Stimulated activated CD4-positive, alpha-beta T cell treated with anti-CD3 and anti-CD28 coated beads, TNF-alpha, amount 100 ng/mL, for 4 hours (primary cell): ENCODE results near the gene ANLN.
"Not testable (repeated sequence)": the region's sequence is repeated elsewhere in the genome, so short reads cannot be mapped to it uniquely, and the experiment has no call there.

Experiments used
- DNase-seq, 3 experiments: peaks; one replicate each; pipeline ENCODE4 v3.0.0-alpha.2; 2020; ENCODE audit warnings: low read depth in 3 of 3

ANLN gene

DNA sequence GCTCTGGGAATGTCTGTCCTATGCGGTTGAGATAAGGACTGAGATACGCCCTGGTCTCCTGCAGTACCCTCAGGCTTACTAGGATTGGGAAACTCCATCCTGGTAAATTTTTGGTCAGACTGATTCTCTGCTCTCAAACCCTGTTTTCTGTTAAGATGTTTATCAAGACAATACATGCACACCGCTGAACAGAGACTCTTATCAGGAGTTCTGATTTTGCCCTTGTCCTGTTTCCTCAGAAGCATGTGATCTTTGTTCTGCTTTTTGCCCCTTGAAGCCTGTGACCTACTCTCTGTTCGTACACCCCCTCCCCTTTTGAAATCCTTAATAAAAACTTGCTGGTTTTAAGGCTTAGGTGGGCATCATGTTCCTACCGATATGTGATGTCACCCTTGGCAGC lies 76.3 kb downstream of the ANLN start:
- DNase-seq: not testable (repeated sequence)

DNA sequence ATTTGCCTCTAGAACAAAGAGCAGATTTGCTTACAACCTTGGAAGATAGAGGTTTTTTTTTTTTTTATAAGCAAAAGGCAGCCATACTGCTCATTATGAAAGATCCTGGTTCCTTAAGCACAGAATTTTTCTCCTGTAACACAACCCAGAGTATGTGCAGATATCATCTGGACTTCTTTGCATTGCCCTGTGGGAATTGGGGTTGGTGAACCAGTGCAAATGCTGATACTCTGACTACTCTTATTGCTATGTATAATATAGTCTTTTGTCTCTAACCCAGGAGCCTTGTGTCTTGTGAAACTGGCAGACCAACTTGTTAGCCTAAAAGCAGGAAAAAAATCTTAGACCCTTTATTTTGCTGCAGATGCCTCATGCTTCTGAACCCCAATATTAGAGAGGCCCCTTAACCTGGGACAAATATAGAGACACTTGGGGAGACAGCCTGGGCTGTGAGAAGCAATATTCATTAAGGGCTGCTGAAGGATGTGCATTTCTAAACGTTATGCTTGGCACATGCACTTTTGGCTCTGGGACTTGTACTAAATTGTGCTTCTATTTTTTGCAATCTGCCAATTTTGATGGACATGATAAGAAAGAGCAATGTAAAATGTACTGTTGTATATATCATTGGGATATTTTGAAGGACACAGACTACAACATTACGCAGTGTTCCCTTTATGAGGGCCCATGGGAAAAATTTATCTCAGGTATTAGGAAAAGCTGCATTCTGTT lies 78.9 kb downstream of the ANLN start:
- no peak for DNase-seq

DNA sequence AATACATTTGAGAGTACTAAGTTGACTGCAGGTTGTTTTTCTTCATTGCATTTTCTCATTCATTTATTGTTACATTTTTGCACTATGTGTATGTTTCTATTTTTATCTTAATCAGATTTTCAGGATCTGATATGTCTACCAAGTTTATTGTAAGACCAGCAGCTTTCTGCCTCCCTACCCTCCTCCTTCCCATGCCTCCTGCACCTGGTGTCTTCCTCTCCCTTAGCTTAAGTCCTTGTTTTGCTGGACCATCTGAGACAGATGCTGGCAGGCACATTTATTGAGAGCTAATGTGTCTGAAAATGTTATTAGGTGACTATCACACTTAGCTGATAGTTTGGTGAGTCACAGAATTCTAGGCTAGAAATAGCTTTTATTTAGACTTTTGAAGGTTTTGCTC lies 79.6 kb downstream of the ANLN start:
- DNase-seq: no peak

DNA sequence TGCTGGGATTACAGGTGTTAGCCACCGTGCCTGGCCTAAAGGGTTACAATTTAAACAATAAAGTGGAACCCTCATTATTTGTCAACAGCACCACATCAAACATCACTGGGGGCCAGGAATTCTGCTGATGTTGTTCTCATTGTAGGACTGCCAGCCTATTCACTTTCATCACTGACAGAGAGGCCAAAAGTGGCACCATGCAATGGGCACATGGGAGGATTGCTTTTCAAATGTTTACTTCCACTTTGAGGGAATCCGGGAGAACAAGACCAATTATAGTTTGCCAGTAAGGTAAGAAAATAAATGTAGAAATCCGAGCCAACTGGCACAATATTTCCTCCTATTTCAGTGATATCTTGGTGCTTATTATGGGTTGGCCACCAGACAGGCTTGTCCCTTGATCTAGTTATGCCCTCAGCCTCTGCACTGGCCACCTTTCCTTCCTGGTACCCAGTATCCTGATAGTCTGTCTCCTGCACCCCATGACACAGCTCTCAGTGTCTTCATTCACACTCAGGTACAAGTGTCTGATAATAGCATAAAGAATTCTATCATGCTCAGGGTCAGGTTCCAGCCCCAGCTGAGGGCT lies 82.6 kb downstream of the ANLN start:
- DNase-seq: no peak

DNA sequence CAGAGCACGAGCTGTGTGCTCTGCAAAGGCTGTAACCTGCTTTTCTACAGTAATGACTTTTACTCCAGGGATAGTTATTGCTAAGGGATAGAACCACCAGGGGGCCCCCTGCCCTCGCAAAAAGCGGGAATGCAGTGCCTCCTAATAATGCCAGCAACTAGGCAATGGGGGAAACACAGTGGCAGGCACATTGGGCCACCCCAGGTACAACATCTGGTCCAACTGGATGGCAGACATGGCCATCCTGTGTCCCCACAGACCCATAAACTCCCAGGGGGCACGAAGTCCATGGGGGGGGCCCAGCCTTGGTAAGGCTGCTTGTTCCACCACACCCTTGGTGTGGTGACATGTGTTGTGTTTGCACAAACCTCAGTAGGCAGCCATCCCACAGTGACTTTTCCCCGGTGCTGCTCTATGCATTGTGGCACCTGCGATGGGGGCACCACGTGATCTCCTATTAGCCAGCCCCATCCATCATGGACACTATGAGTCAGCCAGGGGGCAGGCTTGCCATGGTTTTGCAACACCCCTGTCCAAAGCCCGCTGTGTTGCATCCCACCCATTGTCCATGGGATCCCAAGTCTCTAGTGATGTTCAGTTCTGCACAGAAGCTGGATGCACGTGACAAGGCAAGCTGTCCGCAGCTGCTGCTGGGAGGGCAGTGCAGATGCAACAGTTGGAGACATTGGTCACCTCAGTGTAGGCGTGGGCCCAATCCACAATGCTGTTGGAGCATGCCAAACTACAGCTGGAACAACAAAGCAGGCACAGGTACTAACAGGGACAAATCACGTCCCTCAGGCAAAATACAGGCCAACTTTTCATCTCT lies 84.0 kb downstream of the ANLN start:
- DNase-seq: no peak

DNA sequence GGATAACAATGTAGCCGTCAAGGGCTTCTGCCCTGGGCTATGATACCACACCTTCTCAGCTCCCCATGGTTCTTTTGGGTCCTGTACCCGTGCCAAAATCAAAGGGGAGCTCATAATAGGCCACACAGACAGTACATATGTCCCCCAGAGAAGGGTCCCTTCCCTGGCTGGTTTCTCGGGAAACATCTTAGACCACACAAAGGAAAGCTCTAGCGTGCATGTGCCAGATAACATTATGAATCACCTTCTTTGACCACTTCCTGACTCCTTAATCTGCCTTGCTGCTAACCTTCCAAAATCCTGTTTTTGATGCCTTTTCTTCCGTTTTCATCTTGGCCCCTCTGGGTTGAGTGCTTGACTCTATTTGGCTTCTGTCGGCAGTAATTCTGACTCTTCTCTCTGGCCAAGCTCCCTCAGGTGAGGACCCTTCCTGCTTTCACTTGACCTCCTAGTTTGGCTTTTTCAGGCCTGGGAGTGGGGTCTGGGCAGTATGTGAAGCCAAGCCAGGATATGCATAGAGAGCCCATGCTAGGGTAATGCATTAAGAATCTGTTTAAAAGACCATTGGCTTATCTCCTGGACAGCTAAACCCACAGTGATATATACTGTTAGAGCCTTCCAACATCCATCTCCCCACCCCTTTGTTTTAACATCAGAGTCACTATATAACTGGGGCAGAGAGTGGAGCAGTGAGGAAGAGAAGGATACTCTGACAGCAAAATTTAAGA lies 84.8 kb downstream of the ANLN start:
- no peak for DNase-seq

DNA sequence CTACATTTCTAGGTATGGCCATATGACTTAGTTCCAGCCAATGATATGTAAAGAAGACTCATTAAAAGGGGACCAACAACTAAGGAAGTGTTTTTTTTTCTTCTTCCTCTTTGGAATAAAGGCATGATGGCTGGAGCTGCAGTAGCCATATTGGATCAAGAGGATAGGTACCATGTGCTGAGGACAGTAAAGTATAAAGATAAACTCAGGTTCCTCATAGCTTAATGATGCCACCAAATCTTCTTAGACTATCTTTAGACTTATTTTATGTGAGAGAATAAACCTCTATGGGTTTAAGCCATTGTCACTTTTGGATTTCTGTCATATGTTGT lies 85.3 kb downstream of the ANLN start:
- no peak for DNase-seq

DNA sequence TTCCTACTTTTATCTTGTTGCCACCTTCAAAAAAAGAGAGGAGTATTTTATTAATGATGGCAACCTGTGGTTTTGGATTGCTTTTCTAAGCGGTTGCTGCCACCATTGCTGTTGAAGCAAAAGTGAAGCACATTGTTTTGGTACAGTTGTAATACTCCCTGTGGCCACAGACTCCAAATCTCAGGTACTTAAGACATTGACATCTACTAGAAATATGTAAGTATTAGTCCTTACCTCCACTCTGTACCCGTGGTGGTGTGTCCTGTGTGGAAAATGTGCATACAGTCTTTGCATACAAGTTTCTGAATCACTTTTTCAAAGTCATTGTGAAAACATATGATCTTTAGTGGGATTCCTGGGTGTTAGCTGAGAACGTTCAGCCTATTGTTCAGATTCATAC lies 85.7 kb downstream of the ANLN start:
- no peak for DNase-seq

DNA sequence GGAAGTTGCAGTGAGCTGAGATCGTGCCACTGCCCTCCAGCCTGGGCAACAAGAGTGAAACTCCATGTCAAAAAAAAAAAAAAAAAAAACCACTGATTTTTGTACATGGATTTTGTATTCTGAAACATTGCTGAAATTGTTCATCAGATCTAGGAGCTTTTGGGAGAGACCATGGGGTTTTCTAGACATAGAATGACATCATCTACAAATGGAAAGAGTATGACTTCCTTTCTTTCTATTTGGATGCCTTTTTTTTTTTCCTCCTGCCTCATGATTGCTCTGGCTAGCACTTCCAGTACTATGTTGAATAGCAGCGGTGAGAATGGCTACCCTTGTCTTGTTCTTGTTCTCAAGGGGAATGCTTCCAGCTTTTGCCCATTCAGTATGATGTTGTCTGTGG lies 89.1 kb downstream of the ANLN start:
- DNase-seq: no peak

DNA sequence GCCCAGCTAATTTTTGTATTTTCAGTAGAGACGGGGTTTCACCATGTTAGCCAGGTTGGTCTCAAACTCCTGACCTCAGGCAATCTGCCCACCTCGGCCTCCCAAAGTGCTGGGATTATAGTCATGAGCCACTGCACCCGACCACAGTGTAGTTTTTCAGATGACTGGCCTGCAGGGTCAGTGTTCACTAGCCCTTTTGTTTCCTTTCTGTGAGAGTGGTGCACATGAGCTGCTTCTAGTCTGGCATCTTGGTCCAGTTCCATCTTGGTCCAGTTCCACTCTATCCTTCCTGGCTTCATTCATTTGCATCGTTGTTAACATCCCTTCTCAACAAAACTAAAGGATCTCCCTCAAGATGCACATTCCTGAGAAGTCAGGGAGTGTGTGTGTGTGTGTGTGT lies 94.2 kb downstream of the ANLN start:
- not testable (repeated sequence) for DNase-seq

DNA sequence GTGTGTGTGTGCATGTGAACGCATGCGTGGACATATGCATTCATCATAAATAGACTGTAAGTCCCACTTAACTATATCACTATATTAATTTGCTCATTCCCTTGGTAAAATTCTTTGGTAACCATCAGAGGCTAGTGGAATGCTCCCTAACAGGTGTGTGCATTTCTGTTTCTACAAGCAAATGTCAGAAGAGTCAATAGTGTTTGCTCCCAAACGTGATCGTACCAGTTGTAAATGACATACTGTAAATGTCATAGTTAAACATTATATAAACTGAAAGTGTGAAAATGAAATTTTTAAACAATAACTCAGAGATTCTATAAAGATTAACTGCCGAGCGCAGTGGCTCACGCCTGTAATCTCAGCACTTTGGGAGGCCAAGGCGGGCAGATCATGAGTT lies 94.6 kb downstream of the ANLN start:
- no peak for DNase-seq

DNA sequence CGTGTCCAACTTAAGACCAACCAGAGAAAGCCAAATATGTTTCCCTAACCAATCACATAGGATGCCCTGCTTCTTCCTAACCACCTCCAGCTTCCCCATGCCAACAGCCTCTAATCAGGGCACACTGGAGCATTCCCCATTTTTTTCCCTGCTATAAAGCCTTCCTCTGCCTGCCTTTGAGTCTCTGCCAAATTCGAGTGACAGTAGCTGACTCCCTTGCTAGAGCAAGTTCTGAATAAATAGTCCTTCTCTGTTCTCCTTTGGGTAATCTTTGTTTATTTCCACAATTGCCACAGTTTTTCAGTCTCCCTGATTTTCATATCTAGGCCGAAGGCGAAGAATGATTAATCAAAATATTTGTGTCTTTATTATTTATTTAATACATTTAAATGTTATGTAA lies 96.7 kb downstream of the ANLN start:
- DNase-seq: no peak

DNA sequence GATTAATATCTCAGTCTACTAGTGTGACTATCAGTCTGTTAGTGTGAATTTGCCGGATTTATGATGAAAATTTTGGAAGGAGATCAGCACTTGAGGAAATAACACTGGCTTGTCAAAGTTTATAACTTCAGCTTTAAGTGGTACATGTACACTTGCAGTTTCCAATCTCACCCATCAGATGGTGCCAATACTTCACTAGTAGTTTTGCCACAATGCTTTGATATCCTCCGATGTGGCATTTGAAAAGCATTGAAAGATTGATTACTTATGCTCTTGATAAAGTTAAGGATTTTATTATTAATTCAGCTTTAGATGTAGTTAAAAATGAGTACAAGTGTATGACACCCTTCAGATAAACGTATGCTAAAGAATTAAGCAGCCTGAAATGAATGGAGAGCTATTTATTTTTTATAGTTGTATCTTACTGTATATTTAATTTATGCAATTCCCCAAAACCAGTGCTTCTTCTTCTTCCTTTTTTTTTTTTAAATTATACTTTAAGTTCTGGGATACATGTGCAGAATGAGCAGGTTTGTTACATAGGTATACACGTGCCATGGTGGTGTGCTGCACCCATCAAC lies 98.2 kb downstream of the ANLN start:
- DNase-seq: no peak

DNA sequence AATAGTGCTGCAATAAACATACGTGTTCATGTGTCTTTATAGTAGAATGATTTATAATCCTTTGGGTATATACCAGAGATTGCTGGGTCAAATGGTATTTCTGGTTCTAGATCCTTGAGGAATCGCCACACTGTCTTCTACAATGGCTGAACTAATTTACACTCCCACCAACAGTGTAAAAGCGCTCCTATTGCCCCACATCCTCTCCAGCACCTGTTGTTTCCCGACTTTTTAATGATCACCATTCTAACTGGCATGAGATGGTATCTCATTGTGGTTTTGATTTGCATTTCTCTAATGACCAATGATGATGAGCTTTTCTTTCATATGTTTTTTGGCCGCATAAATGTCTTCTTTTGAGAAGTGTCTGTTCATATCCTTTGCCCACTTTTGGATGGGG lies 99.0 kb downstream of the ANLN start:
- not testable (repeated sequence) for DNase-seq

DNA sequence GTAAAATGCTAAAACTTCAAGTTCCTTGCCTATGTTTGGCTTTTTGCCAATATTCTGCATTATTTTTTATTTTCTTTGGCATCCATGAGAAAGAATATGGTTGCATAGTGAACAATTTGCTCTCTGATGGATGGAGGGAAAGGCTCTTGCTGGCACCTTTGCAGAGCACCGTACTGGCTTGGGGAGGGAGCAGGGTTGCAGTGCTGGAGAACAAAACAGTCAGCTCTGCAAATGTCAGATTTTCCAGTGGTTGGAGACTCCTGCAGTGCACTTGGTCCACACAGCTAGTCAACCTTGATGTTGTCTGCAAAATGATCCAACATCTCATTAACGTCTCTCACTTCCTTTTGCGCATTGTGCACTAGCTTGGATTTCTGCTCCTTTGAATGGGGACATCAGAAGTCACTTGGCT lies 100.8 kb downstream of the ANLN start:
- no peak for DNase-seq

DNA sequence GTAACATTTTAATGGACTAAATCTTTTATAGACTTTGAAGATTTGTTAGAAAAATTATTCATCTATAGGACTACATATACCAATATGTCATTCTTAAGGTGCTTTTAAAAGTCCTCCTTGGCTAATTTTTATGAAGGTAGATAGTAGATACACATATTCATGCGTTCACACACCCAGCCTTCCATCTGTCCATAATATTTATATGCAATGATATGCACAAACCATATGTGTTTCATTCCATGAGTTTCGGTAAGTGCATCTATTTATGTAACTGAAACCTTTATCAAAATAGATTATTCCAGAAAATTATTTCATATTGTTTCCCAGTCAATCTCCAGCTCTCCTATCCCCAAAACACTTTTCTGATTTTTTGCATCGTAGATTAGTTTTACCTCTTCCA lies 101.7 kb downstream of the ANLN start:
- no peak for DNase-seq

DNA sequence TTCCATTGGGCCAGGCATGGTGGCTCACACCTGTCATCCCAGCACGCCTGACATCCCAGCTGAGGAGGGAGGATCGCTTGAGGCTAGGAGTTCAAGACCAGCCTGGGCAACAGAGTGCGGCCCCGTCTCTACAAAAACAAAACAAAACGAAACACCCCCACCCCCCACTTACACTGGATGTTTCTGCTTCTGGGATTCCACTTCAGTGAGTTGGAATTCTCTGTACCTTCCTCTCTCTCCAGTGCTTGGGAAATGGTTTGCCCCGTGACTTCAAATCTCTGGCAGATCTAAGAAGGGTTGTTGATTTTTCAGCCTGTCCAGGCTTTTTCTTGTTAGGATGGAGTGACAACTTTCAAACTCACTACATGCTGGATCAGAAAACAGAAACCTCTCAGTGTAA lies 106.9 kb downstream of the ANLN start:
- no peak for DNase-seq

DNA sequence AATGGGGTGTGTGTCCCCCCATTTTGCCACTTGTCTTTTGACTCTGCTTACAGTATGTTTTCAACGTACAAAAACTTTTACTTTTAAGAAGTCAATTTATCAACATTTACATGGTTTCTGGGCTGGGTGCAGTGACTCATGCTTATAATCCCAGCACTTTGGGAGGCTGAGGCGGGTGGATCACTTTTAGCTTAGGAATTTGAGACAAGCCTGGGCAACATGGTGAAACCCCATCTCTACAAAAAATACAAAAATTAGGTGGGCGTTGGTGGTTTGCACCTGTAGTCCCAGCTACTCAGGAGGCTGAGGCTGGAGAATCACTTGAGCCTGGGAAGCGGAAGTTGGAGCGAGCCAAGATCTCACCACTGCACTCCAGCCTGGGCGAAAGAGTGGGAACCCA lies 107.5 kb downstream of the ANLN start:
- not testable (repeated sequence) for DNase-seq

DNA sequence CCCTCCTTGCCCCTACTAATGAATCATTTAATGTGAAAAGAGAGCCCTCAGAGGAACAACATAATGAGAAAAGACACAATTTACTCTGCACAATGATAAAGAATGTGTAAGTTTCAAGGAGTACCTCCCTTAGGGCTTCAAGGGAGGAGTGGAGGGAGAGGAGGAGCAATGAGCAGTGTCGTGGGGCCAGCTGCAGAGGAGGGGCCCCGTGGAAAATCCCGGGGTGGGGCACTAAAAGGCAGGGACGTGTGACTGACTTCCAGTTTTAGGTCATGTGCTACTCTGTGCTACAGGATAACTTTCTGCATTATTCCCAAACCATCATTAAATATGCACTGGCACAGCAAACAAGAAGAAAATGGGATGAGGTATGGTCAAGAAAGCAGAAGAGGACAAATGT lies 108.1 kb downstream of the ANLN start:
- DNase-seq: no peak
